ENCODE results near the gene TAF15.

The TAF15 gene

DNA sequence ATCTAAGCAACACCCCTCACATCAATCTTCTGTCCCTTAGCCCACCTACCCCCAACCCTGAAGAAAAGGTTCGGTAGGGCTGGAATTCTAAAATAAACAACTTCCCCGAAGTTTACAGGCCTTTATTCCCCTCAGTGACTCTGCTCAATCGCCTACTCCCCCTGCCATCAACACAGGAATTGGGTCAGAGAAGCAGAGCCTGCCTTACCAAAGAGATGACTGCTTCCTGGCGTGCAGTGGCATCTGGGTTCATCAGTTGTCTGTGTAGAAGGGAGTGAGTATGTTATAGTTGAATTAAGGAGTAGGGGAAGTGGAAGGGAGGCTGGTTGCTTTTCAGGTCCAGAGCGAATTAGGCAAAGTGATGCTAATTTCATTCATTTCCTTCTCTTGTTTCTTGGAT is 46.7 kb downstream of the TAF15 start:
- no peaks in the 10 kb centered on the region for H3K9me2 ChIP-seq (replicated peaks; ENCODE audit: control insufficient read depth, low read length)
- TF ChIP-seq, protein P1, sequence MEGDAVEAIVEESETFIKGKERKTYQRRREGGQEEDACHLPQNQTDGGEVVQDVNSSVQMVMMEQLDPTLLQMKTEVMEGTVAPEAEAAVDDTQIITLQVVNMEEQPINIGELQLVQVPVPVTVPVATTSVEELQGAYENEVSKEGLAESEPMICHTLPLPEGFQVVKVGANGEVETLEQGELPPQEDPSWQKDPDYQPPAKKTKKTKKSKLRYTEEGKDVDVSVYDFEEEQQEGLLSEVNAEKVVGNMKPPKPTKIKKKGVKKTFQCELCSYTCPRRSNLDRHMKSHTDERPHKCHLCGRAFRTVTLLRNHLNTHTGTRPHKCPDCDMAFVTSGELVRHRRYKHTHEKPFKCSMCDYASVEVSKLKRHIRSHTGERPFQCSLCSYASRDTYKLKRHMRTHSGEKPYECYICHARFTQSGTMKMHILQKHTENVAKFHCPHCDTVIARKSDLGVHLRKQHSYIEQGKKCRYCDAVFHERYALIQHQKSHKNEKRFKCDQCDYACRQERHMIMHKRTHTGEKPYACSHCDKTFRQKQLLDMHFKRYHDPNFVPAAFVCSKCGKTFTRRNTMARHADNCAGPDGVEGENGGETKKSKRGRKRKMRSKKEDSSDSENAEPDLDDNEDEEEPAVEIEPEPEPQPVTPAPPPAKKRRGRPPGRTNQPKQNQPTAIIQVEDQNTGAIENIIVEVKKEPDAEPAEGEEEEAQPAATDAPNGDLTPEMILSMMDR (IDR thresholded peaks at IDR 0.05; ENCODE audit: low read depth, low read length, poor library complexity, severe bottlenecking), result no peak
- no peak for TF ChIP-seq EZH2phosphoT487 (IDR thresholded peaks at IDR 0.05; ENCODE audit: borderline replicate concordance, low read length)
- no peaks in the 10 kb centered on the region for H3K27me3 ChIP-seq (ENCODE audit: control insufficient read depth, low read length)
- peaks cover 3% of the 10 kb centered on the region; the same call in 1 of the 2 replicates for H4K20me1 ChIP-seq (ENCODE audit: control insufficient read depth, insufficient read depth, low read depth, low read length)
- no peaks in the 10 kb centered on the region for H3K4me1 ChIP-seq (ENCODE audit: control insufficient read depth, low read length)
- H3K4me2 ChIP-seq (ENCODE audit: low read length), result no peak overlapping the region
- peaks cover 9% of the 10 kb centered on the region; the same call in 1 of the 2 replicates for H3F3A ChIP-seq (ENCODE audit: control insufficient read depth, insufficient read depth)
- H3K4me3 ChIP-seq (ENCODE audit: low read length), result no peak overlapping the region
- H3K9me3 ChIP-seq (ENCODE audit: control insufficient read depth, insufficient read depth, low read length), result no peaks in the 10 kb centered on the region
- no peak overlapping the region for H3K27ac ChIP-seq (ENCODE audit: low read depth, low read length)
- no peaks in the 10 kb centered on the region for H3K79me2 ChIP-seq (ENCODE audit: control insufficient read depth, low read length)
- peaks cover 11% of the 10 kb centered on the region; the same call in 1 of the 2 replicates for H3K36me3 ChIP-seq (ENCODE audit: control insufficient read depth, low read length)

DNA sequence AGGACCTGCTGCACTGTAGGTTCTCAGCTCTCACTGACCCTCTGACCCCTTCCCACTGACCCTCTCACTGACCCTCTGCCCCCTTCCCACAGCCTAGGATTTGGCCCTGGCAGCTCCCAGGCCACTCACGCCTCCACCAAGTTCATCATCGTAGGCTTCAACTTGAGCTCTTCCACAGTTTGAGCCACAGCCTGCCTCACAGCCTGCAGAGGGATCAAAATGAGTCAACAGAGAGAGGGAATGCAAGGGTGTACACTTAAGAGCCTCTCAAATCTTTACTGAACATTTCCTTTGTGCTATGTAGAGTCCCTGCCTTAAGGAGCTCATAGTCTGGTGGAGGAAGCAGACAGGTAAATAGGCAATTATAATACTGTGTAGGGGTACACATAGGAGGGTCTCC is 47.3 kb downstream of the TAF15 start:
- Histone ChIP-seq H3K27me3 (ENCODE audit: control insufficient read depth, low read length) (no peaks in the 10 kb centered on the region), H3F3A (ENCODE audit: control insufficient read depth, insufficient read depth) (peaks cover 9% of the 10 kb centered on the region; the same call in 1 of the 2 replicates), H3K9me2 (replicated peaks; ENCODE audit: control insufficient read depth, low read length) (no peaks in the 10 kb centered on the region), H3K79me2 (ENCODE audit: control insufficient read depth, low read length) (no peaks in the 10 kb centered on the region), H3K27ac (ENCODE audit: low read depth, low read length) (no peak overlapping the region), H3K4me2 (ENCODE audit: low read length) (no peak overlapping the region), H3K4me3 (ENCODE audit: low read length) (no peak overlapping the region), H4K20me1 (ENCODE audit: control insufficient read depth, insufficient read depth, low read depth, low read length) (no peaks in the 10 kb centered on the region), H3K9me3 (ENCODE audit: control insufficient read depth, insufficient read depth, low read length) (no peaks in the 10 kb centered on the region), H3K4me1 (ENCODE audit: control insufficient read depth, low read length) (no peaks in the 10 kb centered on the region), H3K36me3 (ENCODE audit: control insufficient read depth, low read length) (peaks cover 6% of the 10 kb centered on the region; the same call in 1 of the 2 replicates)
- TF ChIP-seq EZH2phosphoT487 (IDR thresholded peaks at IDR 0.05; ENCODE audit: borderline replicate concordance, low read length), result no peak
- TF ChIP-seq, protein P1 (IDR thresholded peaks at IDR 0.05; ENCODE audit: low read depth, low read length, poor library complexity, severe bottlenecking), result no peak

DNA sequence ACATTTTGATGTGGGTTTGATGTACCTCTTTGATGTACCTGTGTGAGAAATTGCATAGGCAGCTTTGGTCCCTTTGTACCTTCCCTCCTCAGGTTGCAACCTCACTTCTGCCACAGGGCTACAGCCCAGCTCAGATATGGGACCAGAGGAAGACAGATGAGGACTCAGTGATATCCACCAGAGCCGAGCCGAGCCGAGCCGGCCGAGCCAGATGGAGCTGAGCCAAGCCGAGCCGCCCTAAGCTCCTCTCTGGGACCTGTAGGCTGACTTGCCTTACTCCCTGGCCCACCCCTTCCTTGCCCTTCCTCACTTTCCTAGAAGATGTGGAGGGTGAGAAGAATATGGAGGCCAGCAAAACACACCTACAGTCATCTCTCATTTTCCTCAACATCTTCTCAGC is 55.6 kb downstream of the TAF15 start:
- TF ChIP-seq, protein P1 (IDR thresholded peaks at IDR 0.05; ENCODE audit: low read depth, low read length, poor library complexity, severe bottlenecking), result no peak
- no peak for TF ChIP-seq EZH2phosphoT487 (IDR thresholded peaks at IDR 0.05; ENCODE audit: borderline replicate concordance, low read length)
- H3K9me2 ChIP-seq (replicated peaks; ENCODE audit: control insufficient read depth, low read length), result no peaks in the 10 kb centered on the region
- H3K27ac ChIP-seq (ENCODE audit: low read depth, low read length), result no peak overlapping the region
- H3F3A ChIP-seq (ENCODE audit: control insufficient read depth, insufficient read depth), result no peaks in the 10 kb centered on the region
- H3K79me2 ChIP-seq (ENCODE audit: control insufficient read depth, low read length), result no peaks in the 10 kb centered on the region
- H3K27me3 ChIP-seq (ENCODE audit: control insufficient read depth, low read length), result no peaks in the 10 kb centered on the region
- H4K20me1 ChIP-seq (ENCODE audit: control insufficient read depth, insufficient read depth, low read depth, low read length), result no peaks in the 10 kb centered on the region
- no peak overlapping the region for H3K4me3 ChIP-seq (ENCODE audit: low read length)
- H3K9me3 ChIP-seq (ENCODE audit: control insufficient read depth, insufficient read depth, low read length), result no peaks in the 10 kb centered on the region
- no peaks in the 10 kb centered on the region for H3K4me1 ChIP-seq (ENCODE audit: control insufficient read depth, low read length)
- no peak overlapping the region for H3K4me2 ChIP-seq (ENCODE audit: low read length)
- no peaks in the 10 kb centered on the region for H3K36me3 ChIP-seq (ENCODE audit: control insufficient read depth, low read length)
